ENCODE data around the gene EZH2.

The EZH2 gene

DNA sequence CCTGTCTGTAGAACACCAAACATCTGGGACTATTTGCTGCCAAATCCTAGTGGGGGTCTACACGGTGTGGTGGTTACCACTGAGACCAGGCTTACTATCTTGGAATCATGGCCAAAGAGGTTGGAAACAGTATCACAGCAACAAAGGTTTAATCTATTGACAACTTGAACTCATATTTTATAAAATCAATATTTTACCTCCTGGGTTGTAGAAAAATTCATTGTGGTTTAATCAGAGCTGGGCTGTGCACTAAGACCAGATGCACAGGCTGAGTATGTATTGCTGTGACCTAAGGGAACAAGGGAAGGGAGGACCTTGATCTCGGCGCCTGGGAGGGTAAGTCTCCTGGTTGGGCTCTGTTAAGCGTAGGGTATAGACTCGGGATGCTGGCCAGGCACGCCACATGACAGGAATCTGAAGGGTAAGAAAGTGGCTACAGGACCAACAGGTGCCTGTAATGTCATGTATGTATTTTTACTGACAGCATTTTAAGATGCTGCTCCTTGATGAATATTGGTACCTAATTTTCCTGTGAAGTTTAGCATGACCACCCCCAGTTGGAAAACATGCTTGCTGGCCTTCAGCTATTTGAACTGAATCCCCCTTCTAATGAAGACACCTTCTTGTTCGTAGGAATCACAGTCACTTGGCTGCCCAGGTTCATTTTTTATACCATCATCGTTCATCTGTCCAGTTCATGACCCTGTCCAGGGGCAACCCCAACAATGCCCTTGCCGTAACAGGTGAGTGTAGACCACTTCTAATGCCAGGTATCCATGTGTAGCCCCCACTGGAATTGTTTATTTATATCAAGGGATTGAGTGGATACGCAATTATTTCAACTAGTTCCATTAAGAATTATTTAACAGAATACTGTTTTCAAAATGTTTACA is 79.5 kb downstream of the EZH2 start:
- DNase-seq: no peak
- no peak for ATAC-seq

DNA sequence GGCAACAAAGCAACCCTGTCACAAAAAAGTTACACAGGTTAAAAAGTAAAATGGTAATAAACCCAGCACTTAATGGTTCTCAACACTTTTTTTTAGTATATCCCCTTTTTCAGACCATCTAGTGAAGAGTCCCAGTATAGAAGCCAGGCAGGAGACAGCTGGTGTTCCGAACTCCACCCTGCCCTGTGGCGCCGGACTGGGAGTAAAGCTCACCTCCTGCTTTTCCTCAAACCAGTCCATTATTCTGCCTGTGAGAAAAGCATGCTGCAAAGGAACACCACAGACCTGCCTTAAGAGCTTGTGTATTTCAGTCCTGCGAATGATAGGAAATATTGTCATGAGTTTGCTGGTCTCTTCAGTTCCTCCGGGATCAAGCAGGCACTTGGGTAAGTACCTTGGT is 81.0 kb downstream of the EZH2 start:
- no peak for DNase-seq
- no peak for ATAC-seq

DNA sequence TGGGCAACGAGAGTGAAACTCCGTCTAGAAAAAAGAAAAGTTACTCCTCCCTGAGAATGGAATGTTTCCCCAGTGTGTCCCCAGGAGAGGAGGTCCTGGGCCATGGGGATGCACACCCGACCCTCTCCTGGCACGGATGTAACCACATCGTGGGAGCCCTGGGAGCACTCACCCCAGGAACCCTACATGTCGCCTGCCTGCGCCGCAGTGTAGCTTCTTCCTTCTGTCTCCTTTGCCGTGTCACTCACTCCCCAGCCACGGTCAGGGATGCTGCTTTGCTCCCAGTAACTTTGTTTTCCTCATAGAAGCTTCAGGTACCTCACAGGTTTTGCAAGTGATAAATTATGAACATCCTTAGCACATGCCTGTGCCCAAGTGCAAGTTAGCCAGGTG is 82.0 kb downstream of the EZH2 start:
- no peak for DNase-seq
- no peak for ATAC-seq

DNA sequence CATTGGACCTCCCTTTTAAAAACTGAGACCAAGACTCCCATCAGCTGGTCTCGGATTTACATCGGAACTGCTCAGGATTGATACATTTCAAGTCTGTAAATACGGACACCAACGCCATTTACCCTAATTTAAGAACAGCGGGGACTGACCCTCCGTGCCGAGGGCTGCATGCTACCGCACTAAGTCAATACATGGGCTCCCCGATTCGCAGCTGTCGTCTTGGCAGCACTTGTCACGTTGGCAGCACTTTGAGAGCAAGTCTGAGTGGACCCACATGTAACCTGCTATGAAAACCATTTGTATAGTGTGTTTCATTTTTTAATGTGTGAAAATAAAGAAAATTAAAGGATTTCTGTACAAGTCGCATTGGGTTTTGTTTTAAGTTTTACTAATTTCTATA is 83.4 kb downstream of the EZH2 start:
- ATAC-seq: no peak

DNA sequence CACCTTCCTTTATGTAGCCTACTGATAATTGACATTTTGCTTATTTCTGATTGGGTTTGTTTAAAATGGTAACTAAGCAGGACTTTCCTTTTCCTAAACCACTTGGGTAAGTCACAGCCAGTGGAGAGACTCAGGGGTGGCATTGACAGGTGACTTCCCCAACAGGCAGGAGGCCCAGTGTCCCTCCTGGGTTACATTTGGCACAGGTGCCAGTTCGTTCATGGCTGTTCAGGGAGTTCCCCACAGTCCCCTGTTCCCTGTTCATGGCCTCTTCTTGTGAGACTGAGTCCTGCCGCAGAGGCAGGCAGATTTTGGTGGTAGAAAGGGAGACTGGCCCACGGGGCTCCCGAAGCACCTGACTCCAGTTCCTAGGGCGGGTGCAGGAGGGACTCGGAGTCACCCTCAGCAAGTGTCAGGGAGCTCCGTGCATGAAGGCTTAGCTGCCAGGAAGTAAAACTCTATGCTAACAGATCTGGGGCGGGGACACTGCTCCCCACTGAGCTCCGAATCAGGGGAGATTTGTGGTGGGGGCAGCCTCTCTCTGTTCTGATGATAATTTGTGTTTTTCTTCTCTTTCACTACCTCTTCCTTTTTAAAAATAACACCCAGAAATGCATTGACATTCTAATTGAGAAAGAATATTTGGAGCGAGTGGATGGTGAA is 84.1 kb downstream of the EZH2 start:
- ATAC-seq: no peak
- no peak for DNase-seq

More for the DNA sequence above, 83.4 kb downstream of the EZH2 start:
- no peak for DNase-seq

DNA sequence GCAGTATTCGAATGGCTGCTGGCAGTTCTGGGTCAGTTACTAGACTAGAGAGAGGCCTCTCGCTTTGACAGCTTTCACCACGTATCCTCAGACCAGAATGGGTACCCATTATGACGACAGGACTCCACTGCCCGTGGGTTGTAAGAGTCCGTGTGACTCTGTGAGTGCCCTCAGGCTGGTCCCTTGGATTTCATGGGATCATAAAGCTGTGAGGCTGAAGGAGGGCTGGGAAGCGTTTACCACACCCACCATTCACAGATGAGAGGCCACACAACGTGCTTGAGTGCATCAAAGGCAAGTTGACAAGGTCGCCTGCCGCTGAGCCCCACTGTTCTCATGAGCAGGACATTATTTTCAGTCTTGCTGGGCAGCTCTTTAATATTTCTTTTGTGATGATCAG is 87.2 kb downstream of the EZH2 start:
- ATAC-seq (no peak), DNase-seq (no peak)

DNA sequence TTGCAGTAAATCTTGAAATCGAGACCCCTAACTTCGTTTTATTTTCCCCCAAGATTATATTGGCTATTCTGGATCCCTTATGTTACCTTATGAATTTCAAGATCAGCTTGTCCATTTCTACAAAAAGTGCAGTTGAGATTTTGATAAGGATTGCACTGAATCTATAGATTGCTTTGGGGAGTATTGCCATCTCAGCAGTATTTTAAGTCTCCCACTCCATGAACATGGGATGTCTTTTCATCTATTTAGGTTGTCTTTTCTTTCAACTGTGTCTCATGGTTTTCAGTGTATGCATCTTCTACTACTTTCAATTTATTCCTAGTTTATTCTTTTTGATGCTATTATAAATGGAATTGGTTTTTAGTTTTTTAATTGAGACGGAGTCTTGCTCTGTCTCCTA is 89.6 kb downstream of the EZH2 start:
- DNase-seq (no peak), ATAC-seq (no peak)

DNA sequence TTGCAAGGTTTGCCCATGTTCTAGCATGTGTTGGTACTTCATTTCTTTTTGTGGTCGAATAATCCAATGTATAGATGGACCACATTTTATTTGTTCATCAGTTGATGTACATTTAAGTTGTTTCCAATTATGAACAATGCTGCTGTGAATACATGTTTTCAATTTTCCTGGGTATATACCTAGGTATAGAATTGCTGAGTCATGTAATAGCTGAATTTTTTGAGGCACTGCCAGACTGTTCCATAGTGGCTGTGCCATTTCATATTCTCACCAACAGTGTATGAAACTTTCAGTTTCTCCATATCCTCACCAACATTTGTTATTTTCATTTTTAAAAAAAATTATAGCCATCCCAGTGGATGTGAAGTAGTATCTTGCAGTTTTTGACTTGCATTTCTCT is 90.5 kb downstream of the EZH2 start:
- ATAC-seq: no peak
- DNase-seq: no peak

DNA sequence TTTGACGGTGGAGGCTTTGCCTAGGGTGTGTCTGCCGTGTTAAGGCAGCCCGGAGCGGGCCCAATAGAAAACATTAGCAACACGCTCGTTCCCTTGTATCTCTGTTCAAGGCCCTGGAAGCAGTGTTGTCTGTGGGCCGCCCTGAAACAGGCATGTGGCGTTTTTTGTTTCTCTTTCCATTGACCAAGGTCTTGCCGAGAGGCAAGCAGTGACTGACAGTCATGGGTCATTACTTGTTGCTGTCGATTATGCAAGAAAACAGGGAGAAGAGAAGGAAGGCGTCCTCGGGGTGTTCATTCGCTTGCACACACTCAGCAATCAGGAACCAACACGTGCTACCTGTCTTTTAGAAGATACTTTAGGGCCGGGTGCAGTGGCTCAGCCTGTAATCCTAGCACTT is 92.5 kb downstream of the EZH2 start:
- DNase-seq (no peak), ATAC-seq (no peak)

DNA sequence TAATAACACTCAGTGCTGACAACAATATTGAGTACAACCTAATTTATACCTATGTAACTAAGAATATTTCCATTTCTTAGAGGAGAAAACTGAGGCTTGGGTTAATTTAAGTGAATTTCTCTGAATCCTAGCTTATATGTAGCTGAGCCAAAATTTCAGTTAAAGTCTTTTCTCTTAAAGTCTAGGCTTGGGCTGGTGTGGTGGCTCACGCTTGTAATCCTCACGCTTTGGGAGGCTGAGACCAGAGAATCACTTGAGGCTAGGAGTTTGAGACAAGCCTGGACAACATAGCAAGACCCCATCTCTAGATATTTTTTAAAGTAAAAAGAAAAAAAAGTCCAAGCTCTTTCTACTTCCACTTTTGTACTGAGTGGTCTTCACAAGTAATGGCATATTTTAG is 93.2 kb downstream of the EZH2 start:
- ATAC-seq (no peak), DNase-seq (no peak)

DNA sequence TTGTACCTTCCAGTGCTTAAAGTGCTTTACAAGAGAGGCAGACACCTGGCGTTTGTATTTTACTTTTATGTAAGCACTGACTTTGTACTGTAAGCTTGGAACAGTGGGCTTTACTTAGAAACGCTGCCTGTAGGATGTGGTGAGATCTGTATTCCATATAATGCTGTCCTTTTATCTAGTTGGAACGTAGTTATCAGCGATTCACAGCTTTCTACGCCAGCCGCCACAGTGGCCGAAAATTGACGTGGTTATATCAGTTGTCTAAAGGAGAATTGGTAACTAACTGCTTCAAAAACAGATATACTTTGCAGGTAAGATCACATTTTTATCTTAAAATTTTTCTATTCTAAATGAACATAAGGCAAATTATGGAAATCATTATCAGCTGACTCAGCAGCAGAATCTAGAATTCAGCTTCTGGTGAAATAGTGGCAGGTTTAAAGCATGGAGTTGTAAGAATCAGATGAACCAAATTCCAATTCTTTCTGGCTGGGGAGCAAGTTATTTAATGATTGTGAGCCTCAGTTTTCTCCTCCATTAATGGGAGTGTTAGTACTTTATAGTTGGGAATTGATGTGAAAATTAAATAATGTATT is 93.9 kb downstream of the EZH2 start:
- no peak for DNase-seq
- ATAC-seq: no peak

DNA sequence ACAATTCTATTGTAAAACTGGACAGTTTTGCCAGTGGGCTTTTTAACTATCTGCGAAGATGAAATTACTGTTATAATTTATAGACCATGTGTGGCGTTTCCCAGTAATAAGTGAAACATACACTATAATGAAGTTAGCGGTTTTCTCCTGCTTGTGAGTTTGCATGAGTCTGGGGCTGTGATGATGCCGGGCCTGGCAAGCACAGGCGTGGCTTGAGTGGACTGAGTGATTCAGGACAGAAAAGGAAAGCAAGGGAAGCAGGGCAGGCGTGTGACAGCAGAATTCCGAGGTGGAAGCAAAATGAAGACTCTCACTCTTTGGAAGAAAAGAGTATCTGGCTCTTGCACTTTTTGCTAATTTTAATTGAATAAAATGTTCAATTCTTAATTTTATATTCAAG is 94.9 kb downstream of the EZH2 start:
- ATAC-seq (no peak), DNase-seq (no peak)

DNA sequence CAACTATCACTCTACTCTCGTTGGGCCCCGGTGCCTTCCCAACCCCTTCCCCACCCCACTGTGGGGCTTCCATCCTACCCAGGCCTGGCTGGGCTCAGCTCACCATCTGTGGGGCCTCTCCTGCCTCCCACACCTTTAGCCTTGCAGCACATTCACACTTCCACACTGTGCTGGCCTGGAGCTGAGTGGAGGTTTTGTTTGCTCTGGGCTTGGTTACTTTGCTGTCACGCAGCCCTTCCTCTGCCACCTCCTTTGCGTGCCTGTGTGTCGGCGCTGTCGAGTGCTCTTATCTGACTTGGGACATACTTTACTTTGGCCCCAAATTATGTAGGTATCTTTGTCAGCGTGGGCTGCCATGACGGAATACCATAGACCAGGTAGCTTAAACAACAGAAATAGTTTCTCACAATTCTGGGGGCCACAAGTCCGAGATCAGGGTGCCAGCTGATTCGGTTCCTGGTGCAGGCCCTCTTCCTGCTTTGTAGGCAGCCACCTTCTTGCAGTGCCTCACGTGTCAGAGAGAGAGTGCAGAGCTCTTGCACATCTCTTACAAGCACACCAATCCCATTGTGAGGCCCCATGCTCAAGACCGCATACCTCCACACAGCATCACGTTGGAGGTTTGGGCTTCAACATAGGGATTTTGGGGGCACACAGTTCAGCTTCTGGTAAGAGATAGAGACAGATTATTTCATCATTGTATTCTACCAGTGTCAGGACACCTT is 96.4 kb downstream of the EZH2 start:
- ATAC-seq: no peak

DNA sequence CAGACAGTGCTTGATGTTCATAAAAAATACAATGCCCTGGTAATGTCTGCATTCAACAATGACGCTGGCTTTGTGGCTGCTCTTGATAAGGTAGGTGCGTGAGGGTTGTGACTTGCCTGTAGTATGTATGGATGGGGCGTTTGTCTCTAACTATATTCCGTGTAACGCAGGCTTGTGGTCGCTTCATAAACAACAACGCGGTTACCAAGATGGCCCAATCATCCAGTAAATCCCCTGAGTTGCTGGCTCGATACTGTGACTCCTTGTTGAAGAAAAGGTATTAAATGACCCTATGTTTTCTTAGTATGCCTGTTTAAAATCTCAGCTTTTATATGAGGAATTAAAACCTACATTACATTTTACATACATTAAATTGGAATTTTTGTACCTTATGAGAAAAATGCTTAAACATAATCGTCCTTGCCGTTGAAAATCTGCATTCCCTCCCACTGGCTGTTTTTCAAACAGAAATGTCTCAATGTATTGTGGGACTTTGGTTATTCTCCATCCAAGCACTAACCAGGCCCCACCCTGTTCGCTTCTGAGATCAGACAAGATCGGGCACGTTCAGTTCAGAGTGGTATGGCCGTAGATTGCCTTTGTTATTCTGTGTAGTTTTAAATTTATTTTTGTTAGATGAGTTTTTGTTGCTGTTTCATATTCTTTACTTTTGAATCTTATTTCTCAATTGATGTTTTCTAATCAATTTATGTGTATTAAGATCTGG is 100.1 kb downstream of the EZH2 start:
- no peak for DNase-seq

More for the DNA sequence above, 96.4 kb downstream of the EZH2 start:
- DNase-seq: no peak

DNA sequence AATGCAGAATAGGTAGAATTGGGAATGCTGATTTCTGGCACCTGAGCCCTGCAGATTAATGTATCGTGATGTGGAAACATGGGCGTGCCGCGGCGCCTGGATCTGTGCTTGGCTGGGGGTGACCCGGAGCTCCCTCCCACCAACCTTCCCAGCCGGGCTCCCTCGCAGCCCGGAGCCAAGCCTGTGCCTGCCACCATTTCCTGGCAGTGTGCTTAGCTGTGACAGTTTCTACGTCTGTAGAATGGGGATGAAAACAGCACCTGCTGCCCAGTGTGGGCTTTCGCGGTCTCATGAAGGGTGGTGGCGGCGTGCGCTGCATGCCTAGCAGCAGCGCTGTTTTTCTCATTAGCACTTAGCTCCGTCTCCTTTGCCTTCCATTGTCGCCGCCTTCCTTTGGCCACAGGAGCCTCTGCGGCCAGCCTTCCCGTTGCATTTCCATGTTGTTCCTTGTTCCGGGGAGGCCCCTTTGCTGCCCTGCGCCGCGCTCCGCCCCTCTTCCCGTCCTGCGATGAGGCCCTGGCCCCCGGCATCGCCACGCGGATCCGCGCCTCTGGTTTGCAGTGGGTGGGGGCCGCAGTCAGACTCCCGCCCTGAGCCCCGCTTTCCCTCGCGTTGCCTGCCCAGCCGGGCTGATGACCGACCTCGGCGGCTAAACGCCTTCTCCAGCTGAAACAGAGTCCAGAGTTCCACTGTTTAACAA is 101.2 kb downstream of the EZH2 start:
- no peak for ATAC-seq
- no peak for DNase-seq

More for the DNA sequence above, 100.1 kb downstream of the EZH2 start:
- ATAC-seq: no peak

DNA sequence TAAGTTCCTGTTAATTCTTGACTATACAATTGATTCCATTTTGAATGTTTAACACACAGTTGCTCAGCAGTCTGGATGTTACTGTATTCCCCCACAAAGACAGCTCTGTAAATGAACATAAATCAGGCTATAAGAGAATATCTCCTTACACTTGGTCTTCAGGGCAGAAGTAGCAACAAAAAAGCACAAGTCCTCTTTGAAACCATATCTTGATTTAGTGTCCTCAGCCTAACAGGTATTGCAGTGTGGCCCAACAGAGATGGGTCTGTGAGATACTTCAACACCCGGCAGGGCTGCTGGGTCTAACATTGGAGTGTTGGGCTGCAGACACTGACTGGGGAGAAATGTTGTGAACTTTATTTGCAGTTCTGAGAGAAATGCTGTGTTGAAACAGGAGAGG is 109.6 kb downstream of the EZH2 start:
- no peak for ATAC-seq
- no peak for DNase-seq

DNA sequence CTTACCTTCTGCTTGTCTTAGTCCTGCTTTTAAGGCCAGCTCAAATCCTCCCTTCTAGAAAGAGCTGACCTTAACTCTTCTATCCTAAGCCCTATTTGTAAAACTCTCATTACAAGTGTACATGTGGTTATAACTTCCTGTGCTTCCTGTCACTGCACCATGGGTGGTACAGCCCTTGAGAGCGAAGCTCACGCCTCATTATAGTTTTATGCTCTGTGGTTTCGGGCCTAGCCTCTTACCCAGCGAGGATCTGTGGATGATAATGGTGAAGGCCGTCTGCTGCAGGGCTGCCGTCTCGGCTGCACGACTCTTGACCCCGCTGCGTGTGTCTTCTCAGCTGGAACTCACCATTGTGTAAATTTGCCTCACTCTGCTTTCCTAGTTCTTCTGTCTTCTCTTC is 110.8 kb downstream of the EZH2 start:
- ATAC-seq (peak; percentile 81), DNase-seq (peak; percentile 15)

DNA sequence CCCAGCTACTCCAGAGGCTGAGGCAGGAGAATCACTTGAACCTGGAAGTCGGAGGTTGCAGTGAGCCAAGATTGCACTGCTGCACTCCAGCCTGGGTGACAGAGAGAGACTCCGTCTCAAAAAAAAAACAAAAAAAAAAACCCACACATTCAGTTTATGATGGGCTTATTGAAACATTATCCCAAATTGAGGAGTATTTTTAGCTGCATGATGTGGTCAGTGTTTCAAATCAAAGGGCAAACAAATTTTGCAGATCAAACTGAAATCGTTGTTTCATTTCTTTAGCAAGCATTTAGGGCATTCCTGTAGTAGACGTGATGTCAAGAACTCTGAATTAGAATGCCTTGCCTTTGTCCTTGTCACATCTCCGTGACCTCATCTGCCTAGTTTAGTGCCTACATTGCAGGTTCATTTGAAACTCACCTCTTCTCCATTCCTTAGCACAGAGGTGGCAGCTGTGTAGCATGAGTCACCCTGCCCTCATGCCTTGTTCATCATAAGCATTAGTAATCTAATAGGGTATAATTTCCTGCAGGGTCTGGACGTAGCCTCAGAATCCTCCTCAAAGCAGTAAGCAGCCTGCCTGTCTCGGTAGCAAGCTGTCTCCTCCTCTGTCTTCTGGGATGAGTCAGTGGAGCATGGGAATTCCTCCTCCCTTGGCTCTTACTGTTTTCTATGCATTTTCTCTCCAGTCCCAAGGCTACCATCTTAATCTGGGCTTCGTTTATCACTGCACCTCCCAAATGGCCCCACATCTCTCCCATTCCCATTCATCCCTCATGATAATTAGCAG is 111.6 kb downstream of the EZH2 start:
- DNase-seq: peak; percentile 16
- ATAC-seq: peak; percentile 92

DNA sequence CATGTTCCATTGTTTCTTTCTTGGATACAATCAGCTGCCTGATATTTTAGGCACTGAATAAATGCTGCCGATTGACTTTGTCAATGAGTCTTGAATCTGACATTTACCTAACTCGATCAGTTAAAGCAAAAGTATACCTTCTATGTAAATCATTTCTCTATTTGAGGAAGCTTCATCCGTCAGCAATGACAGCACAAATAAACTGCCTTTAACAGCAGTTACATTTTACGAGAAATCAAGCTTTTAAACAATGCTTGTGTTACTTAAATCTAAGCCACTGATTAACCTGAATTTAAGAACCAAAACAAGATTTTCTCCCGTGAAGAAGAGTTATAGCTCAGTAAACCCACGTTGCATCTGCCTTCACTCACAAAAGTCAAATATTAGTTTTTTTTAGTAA is 114.1 kb downstream of the EZH2 start:
- DNase-seq: no peak

DNA sequence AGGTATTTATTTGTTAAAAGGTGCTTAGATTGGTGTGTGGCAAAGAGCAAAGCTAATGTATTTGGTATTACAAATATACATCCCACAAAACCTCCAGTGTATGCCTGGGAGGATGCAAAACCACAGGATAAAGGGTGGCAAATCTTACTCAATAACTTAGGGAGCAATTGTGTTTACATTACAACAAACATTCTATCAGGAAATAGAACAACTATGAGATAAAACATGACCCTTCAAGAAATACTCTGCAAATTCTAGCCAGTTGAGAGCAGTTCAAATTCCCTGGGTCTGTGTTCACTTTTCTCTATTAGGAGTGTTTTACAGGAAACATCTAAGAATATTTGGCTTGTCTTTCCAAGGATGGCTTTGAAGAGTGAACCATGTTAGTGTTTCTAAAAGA is 120.5 kb downstream of the EZH2 start:
- ATAC-seq: no peak
- DNase-seq: no peak

More for the DNA sequence above, 114.1 kb downstream of the EZH2 start:
- no peak for ATAC-seq
